Hepatocyte (in vitro differentiated cells): ENCODE results near the gene SPTBN2.

Source experiments
- CTCF ChIP-seq: fragments of 200-600 bp; sonication (generic); IDR thresholded peaks from 2 replicates; pipeline ENCODE4 v1.5.1; 2016; ENCODE audit warnings: antibody characterized with exemption, mild to moderate bottlenecking; ENCODE audit not compliant: poor library complexity
- EZH2 ChIP-seq: fragments of 200-600 bp; sonication (generic); IDR thresholded peaks from 2 replicates; pipeline ENCODE4 v1.6.1; 2016; ENCODE audit warnings: antibody characterized with exemption, mild to moderate bottlenecking, borderline replicate concordance

- TF ChIP-seq CTCF (no peak), EZH2 (no peak)
Measured at GRCh38 chr11:66670816-66671215, 58.2 kb downstream of the SPTBN2 start.
